ENCODE data around the gene FGB. TPM values are rescaled to one million over a fixed set of nuclear protein-coding genes. Genes with fewer than 3 reads are reported as not detected.
A peak's percentile ranks its signal among the peaks of the same experiment; 100 is the strongest.

The FGB gene
- total RNA-seq, 1 donor: not detected

- no peak for TF ChIP-seq CTCF (IDR thresholded peaks at IDR 0.05; ENCODE audit: insufficient read depth, low read length)
Observed at GRCh38 chr4:154527308-154527707, 35.5 kb upstream of the FGB start.

GRCh38 chr4:154528869-154529268 is 33.9 kb upstream of the FGB start:
- no peak for DNase-seq (ENCODE audit: low read depth)
- no peak overlapping the region for H3K4me3 ChIP-seq (ENCODE audit: low read depth, low read length)
- TF ChIP-seq CTCF (IDR thresholded peaks at IDR 0.05; ENCODE audit: insufficient read depth, low read length): no peak

More at GRCh38 chr4:154527308-154527707, 35.5 kb upstream of the FGB start:
- DNase-seq (ENCODE audit: low read depth): no peak
- no peak overlapping the region for H3K4me3 ChIP-seq (ENCODE audit: low read depth, low read length)

GRCh38 chr4:154529728-154530519 is 32.9 kb upstream of the FGB start:
- DNase-seq (ENCODE audit: low read depth): peak; percentile 10
- no peak overlapping the region for H3K4me3 ChIP-seq (ENCODE audit: low read depth, low read length)
- TF ChIP-seq CTCF (IDR thresholded peaks at IDR 0.05; ENCODE audit: insufficient read depth, low read length): no peak

GRCh38 chr4:154534296-154534695 is 28.5 kb upstream of the FGB start:
- H3K4me3 ChIP-seq (ENCODE audit: low read depth, low read length): no peak overlapping the region
- no peak for TF ChIP-seq CTCF (IDR thresholded peaks at IDR 0.05; ENCODE audit: insufficient read depth, low read length)
- DNase-seq (ENCODE audit: low read depth): no peak

GRCh38 chr4:154542271-154542879 is 20.4 kb upstream of the FGB start:
- no peak for TF ChIP-seq CTCF (IDR thresholded peaks at IDR 0.05; ENCODE audit: insufficient read depth, low read length)
- no peak for DNase-seq (ENCODE audit: low read depth)
- H3K4me3 ChIP-seq (ENCODE audit: low read depth, low read length): no peak overlapping the region

GRCh38 chr4:154545689-154546088 is 17.1 kb upstream of the FGB start:
- H3K4me3 ChIP-seq (ENCODE audit: low read depth, low read length): no peak overlapping the region
- DNase-seq (ENCODE audit: low read depth): no peak
- no peak for TF ChIP-seq CTCF (IDR thresholded peaks at IDR 0.05; ENCODE audit: insufficient read depth, low read length)
